GM18873 (cell line): ENCODE results near the gene MACROD2.

Experiments
- ATAC-seq: cut with Tn5 transposase; IDR thresholded peaks from one replicate; pipeline ENCODE4 v1.9.1; 2021; ENCODE audit warnings: mild to moderate bottlenecking, moderate library complexity, moderate number of reproducible peaks; ENCODE audit not compliant: unreplicated experiment, low FRiP score

MACROD2 gene

DNA sequence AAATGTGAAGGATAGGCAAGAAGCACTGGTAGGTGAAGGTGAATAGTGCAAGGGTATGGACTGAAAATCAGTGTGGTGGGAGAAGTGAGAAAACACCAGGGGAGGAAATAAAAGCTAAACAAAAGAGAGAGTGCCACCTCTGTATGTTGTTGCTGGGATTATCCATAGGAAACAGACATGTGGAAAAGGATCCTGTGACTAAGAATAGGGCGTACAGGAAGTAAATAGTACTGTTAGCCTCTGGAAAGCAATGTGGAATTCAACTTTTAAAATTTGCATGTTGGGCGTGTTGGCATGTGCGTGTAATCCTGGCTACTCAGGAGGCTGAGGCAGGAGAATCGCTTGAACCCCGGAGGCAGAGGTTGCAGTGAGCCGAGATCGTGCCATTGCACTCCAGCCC, 1916.3 kb downstream of the MACROD2 start:
- ATAC-seq, result no peak

DNA sequence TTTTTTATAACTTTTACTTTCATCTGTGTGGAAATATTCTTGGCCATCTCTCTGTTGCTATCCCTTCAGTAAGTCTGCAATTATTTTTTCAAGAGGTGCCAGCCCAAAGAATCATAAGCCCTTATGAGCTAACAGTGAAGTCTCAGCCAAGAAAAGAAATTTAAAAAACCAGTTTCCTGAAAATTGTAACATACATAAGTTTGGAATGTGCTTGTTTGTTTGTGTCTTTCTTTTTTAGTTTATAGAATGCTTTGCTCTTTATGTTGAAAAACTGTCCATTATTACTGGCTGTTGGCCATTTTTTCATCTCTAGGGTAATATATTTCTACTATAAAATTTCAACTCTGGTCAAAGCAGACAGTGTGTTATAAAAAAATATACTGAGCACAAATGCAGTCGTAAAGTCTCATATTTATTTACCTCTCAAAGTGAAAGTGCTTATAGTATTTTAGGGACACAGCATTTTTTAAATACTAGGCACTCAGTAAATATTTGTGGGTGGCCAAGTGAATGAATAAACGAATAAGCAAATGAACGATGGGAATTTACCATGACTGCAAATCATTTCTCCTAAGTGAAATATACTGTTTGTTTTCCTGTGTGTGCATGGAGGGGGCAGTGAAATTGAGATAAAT, 1918.2 kb downstream of the MACROD2 start:
- no peak for ATAC-seq

DNA sequence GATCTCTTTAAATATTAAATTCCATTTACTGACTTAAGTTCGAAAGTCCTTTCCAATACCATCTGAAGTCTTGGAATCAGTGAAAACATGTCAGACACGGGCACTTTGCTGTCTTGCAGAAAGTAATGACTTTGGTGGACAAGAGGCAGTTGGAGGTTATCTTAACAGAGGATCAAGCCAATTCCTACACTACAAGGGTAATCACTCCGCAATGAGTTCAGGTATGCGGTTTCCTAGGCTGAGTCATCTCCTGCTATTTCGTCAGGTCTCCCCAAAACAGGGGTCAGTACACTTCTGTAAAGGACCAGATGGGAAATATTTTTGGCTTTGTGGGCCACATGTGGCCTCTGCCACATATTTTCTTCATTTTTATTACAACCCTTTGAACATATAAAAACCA, 1921.3 kb downstream of the MACROD2 start:
- ATAC-seq, result no peak

DNA sequence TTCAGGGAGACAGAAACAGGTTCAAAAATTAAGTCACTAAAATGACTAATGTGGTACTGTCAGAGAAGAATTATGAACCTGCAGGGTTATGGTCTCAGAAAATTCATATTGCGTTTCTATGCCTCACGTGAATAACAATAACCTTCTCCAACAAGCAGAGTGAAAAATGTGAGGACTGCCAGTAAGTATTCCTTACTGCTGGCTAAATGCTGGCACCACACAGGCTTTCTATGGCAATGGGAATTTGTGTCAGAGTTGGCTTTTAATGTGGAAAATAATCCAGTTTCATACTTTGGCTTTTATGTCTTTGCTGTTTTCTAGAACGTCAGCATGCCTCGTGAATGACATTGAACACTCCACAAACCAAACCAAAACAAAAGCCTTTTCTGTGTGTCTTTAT, 1922.0 kb downstream of the MACROD2 start:
- ATAC-seq, result no peak

DNA sequence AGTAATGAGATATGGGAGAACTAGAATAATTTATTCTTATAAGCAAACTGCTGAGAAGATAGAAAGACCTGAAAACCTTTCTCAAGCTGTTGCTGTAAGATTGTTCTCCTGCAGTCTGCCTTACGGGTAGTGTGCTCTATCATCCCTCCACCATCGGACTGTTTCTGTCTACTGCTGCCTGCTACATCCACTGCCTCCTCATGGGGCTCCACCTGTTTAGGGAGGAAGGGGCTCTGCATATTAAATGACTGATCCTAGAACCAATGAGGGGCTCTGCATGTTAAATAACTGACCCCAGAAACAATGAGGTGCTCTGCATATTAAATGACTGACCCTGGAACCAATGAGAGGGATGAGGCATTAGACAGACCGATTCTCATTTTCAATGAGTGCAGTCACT, 1923.3 kb downstream of the MACROD2 start:
- no peak for ATAC-seq

DNA sequence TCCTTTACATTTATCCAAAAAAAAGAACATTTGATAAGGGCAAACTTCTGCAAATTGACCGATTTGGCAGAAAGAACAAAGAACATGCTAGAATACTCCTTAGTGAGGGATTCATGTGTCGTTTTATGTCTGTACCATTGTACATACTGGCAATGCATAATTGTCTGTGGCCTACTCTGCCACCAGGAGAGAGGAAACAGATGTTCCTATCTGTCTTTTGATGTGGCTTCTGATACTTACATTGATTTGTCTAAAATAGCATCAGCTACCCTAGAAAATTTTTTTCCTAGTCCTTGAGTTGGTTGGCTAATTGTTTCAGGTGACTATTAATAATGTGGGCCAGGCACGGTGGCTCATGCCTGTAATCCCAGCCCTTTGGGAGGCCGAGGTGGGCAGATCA, 1923.8 kb downstream of the MACROD2 start:
- no peak for ATAC-seq

DNA sequence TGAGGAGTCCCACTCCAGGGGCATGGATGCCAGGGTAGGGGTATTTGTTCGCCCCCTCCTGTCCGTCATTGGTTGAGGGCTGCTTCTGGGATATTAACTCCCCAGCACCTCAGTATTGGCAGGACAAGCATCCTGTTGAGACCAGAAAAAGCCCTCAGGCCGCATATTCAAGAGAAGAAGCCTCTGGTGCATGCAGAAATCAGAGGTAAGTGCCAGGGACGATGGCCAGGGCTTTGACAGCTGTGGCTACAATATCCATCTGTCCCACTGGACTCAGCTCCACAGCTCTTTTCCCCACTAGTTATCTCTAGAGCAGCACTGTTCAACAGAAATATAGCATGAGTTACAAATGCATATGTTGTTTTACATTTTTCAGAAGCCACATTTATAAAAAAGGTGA, 1926.6 kb downstream of the MACROD2 start:
- no peak for ATAC-seq

DNA sequence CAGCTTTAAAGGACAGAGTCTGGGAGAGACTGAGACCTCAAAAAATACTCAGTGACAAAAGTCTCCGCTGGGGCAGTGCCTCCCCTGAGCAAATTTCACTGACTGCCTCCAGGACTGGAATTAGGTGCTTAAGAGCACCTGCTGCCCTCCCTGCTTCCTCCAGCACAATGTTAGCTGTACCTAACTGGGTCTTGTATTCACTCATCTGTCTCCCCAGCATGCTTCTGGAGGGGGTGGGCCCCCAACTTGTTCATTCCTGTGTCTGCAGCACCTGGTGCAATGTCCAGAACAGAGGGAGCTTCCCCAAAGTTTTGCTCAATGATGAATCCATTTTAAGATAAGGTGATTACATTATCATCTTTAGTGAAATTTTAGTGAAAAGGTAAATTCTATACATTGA, 1927.2 kb downstream of the MACROD2 start:
- no peak for ATAC-seq

DNA sequence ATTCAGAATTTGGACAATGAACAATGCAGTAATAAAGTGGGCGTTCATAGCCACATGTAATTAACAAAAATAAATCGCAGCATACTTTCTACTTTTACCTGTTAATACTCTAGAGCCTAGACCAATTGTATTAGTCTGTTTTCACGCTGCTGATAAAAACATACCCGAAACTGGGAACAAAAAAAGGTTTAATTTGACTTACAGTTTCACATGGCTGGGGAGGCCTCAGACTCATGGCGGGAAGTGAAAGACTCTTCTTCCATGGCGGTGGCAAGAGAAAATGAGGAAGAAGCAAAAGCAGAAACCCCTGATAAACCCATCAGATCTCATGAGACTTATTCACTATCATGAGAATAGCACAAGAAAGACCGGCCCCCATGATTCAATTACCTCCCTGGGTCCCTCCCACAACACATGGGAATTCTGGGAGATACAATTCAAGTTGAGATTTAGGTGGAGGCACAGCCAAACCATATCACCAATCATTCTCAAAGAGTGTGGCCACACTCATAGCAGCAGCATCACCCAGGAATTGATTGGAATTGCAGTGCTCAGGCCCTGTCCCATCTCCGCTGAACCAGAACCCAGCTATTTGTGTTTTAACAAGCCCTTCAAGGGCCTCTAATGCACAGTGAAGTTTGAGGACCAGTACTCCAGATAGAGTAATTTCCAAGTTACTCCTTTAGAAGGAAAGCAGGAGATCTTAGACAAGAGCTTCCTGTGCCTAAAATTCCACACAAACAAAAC, 1927.9 kb downstream of the MACROD2 start:
- no peak for ATAC-seq

DNA sequence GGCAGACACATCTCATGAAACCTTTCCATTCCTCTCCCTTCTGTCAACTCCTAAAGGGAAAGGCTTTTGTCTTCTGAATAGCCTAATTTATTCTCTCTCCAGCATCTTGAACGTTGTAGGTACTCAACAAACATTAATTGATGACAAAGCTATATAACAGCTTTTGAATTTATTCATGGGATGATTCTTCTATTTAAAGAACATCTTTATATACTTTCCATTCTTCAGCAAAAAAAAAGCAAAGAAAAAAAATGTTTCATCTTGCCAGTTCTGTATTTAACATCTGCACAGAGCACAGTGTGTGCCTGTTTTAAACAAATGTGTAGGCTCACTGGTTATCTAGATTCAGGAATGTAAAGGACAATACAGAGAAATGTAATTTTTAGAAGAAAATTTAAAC, 1929.2 kb downstream of the MACROD2 start:
- ATAC-seq, result no peak

DNA sequence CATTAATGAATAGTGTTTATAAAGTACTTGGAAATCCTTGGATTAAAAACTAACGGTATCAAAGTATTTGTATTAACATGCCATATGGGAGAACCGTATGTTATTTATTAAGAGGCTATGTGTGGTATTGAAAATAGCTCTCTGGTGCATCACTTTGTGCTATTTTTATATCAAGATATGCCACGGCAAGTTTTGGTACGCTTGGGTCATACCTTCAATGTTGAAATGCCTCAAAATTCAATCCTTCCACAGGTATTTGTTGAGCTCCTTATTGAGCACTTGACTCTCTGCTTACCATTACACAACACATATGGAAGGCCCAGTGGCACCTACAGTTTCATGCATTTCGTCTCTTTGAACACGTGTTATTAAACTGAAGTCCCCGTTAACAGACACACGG, 1930.1 kb downstream of the MACROD2 start:
- no peak for ATAC-seq

DNA sequence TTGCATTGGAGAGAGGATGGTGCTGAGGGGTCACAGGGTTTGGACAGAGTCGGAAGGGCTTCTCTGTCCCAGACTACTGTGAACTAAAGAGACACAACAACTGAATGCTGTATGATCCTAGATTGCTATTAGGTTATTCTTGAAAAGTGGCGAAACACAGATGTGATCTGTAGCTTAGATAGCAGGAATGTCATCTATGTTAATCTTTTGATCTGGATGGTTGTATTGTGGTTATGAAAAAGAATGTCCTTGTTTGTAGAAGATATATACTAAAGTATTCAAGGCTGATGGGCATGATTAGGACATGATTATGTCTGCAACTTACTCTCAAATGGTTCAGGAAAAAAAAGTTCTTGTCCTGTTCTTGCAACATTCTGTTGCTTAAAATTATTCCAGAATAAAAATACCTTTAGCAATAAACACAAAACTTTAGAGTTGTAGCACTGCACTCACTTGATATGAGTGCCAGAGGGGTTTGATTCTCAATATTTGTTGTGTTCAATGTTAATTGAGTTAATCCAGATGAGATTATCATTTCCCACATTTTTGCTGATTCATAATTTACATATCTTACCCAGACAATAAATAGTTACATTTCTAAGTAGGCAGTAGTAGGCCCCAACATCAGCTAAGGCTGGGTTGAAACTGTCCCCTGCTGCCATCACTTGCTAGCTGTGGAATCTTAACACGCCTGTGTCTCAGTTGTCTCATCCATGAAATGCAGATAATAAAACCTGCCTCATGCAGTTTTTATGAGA, 1932.8 kb downstream of the MACROD2 start:
- ATAC-seq, result no peak

DNA sequence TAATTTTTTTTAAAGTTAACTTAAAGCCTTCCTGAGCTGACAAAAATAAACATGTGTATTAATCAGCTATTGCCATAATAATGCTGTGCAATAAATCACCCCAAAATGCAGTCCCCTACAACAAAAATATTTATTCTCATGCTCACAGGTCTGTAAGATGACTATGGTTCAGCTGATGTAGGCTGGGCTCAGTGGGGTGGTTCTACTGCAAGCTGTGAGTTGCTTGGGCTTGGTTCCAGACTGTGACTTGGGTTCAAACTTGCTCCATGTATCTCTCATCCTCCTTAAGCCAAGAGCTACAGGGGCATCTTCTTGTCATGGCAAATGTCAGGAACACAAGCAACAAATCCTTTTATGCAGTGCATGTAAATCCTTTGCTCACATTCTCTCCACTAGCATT, 1933.6 kb downstream of the MACROD2 start:
- no peak for ATAC-seq

DNA sequence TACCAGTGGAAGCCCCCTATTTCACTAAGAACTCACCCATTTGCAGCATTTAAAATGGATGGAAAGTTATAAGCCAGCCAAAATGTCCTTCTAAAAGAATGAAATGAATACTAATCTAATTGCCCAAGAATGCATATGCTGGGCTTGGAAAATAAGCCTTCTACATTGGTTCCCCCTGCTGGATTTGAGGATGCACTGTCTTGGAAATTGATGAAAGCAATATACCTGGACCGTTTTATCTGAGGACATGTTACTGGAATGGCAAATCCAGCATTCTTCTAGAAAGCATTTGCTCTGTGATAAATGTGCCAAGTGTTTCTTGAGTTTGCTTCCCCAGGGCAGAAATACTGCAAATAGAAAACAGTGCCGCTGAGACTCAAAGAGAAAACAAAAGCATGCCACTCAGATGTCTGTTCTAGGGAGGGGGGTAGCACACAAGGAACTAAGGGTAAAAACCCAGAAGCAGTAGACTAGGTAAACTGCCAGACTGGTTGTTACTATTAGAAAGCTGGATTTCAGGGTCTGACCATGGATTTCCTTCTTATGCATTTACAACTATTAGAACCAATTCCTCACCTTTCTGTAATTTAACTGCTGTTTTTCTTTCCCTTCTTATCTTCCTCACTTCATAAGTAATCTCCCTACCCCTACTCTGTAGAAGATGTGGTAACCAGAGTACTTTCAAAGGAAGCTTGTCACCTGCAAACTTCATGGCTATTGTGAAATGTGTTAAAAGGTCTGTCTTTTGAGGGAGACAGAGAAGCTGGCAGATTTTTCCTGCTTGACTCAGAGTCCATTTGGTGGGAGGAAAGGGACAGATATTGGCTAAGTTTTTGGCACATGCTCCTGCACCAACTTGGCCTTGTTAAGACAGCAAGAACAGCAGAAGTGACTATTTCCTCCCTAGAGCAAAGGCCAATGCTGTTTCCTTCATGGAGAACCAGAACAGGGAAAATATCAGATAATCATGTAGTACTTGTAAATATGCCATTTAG, 1935.3 kb downstream of the MACROD2 start:
- ATAC-seq, result no peak

DNA sequence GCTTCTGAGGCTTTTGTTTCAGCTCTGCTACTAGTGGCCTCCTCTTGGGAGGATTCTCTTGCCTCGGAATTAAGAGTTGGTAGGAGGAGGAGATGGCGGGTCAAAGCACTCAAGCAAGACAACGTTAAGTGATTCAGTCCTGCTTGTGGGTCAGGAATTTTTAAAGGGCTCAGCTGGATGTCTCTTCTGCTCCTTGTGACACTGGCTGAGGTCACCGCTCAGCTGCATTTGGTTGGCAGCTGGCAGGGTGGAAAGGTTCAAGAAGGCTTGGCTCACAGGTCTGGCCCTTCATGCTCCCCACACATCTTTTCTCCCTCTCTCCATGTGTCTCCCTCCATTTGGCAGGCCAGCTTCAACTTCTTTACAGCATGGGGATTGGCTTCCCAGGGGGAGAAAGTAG, 1936.6 kb downstream of the MACROD2 start:
- no peak for ATAC-seq

DNA sequence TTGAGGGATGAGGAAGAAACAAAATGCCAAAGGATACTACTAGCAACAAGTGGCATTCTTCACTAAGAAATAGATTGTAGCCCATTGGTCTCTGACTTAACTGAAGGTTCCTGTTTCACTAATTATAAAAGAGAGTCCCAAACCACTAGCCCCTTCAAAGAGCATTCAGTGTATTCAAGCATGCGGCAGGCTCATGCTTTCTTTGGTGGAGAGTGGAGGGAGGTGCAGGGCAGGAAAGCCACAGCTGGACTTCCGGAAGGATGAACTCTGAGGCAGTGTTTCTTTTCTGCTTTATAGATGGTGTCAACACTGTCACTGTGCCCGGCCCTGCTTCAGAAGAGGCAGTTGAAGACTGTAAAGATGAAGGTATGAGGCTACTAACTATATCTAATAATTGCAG, 1941.9 kb downstream of the MACROD2 start:
- ATAC-seq, result peak; percentile 85

DNA sequence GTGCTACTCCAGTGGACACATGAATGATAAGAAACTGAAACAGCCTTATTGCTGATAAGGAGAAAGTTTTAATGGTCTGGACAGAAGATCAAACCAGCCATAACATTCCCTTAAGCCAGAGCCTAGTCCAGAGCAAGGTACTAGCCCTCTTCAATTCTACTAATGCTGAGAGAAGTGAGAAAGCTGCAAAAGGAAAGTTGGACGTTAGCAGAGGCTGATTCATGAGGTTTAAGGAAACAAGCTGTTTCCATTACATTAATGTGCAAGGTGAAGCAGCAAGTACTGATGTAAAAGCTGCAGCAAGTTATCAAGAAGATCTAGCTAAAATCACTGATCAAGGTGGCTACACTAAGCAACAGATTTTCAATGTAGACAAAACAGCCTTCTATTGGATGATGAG, 1943.5 kb downstream of the MACROD2 start:
- no peak for ATAC-seq

DNA sequence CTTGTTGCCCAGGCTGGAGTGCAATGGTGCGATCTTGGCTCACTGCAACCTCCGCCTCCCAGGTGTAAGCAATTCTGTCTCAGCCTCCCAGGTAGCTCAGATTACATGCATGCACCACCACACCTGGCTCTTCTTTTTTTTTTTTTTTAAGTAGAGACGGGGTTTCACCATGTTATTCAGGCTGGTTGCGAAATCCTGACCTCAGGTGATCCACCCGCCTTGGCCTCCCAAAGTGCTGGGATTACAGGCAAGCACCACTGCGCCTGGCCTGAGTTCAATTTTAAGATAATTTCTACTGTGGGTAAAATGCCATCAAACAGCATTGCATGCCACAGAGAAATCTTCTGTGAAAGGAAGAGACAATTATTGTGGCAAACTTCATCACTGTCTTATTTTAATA, 1944.8 kb downstream of the MACROD2 start:
- no peak for ATAC-seq

DNA sequence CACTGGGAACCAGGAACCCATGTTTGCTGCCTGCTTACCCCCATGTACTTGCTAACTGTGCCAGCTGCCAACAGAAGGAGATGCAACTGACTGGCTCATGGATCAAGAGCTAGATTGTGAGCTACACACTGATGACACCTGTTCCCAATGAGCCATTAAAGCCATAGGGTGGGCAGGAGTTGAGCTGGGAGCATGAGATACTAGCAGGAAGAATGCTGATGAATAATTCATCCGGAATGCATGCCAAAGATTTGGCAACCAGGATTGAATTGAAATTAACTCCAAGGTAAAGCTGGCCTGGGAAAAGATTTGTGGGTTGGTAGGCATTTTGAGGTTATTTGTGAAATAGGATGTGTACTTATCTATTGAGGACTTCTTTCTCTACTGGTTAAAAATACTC, 1946.8 kb downstream of the MACROD2 start:
- ATAC-seq, result no peak

DNA sequence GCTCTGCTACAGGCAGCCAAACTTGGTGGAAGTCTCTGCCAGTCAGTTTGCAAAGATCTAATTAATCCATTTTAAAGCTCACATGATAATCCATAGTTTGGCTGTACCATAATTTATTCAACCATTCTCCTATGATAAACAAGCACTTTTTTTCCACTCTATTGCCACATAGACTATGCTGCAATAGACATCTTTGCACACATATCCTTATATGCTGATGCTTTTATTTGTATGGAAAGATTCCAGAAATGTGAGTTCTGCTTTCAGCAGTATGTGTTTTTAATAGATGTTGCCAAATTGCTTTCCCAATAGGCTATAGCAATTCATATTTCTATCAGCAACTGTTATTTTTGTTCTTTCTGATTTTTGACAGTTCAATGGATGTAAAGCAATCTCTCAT, 1950.0 kb downstream of the MACROD2 start:
- no peak for ATAC-seq

DNA sequence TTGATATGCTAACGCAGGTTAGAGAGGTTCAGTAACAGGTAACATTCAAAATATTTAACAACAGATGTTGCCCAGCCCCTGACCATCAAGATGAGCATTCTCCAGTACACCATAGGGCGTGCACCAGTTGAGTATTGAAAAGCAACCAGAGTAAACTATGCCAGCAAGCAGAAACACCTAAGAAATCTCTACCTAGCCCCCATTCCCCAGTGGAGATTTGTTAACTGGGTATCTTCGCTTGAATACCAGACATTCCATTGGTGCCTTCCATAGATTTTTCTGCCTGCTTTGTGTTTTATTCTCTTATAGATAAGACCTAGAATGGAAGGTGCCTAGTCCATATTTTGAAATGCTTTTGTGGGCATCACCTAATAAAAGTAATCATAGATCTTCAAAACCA, 1954.1 kb downstream of the MACROD2 start:
- no peak for ATAC-seq
